Measurements from ENCODE around the gene IGFBPL1. TPM values are rescaled to one million over a fixed set of nuclear protein-coding genes. Genes with fewer than 3 reads are reported as not detected.

The IGFBPL1 gene
- total RNA-seq, 1 donor = 0.36 TPM

DNA sequence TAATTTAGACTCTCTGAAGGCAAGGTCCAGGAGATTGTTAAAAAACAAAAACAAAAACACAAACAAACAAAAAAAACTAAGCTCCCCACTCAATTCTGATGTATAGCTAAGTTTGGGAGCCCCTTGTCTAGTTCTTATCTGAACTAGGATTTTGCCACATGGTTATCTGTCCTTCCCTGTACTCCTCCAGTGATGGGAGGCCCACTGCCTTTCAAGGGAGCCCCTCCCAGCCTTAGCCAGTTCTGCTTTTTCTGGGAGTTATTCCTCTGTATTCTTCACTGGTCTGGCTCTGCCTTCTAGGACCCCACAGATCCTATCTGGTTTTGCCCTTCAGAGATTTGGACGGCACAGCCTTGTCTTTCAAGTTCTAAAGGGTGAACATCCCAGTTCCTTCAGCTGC lies 33.8 kb downstream of the IGFBPL1 start:
- Histone ChIP-seq H3K27me3 (ENCODE audit: insufficient read depth, low read length) (no peaks in the 10 kb centered on the region), H3K4me3 (ENCODE audit: insufficient read depth, low read length) (no peak overlapping the region), H3K79me2 (ENCODE audit: insufficient read depth, low read length) (peaks cover 24% of the 10 kb centered on the region), H3K4me1 (ENCODE audit: insufficient read depth, low read length) (peaks cover 23% of the 10 kb centered on the region), H3K9me3 (ENCODE audit: low read depth, low read length) (no peaks in the 10 kb centered on the region), H3K4me2 (ENCODE audit: insufficient read depth, low read length) (no peak overlapping the region), H3K27ac (ENCODE audit: low read depth, low read length) (no peak overlapping the region), H3K36me3 (ENCODE audit: insufficient read depth, low read length) (peaks cover 6% of the 10 kb centered on the region), H4K20me1 (ENCODE audit: insufficient read depth, low read length) (peaks cover 6% of the 10 kb centered on the region), H2AFZ (ENCODE audit: low read length) (no peak overlapping the region)
- DNase-seq (ENCODE audit: insufficient read length, low spot score, missing footprints) = no peak
- TF ChIP-seq, protein P1, sequence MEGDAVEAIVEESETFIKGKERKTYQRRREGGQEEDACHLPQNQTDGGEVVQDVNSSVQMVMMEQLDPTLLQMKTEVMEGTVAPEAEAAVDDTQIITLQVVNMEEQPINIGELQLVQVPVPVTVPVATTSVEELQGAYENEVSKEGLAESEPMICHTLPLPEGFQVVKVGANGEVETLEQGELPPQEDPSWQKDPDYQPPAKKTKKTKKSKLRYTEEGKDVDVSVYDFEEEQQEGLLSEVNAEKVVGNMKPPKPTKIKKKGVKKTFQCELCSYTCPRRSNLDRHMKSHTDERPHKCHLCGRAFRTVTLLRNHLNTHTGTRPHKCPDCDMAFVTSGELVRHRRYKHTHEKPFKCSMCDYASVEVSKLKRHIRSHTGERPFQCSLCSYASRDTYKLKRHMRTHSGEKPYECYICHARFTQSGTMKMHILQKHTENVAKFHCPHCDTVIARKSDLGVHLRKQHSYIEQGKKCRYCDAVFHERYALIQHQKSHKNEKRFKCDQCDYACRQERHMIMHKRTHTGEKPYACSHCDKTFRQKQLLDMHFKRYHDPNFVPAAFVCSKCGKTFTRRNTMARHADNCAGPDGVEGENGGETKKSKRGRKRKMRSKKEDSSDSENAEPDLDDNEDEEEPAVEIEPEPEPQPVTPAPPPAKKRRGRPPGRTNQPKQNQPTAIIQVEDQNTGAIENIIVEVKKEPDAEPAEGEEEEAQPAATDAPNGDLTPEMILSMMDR (IDR thresholded peaks at IDR 0.05; ENCODE audit: extremely low read depth, low read depth, low read length) = no peak

DNA sequence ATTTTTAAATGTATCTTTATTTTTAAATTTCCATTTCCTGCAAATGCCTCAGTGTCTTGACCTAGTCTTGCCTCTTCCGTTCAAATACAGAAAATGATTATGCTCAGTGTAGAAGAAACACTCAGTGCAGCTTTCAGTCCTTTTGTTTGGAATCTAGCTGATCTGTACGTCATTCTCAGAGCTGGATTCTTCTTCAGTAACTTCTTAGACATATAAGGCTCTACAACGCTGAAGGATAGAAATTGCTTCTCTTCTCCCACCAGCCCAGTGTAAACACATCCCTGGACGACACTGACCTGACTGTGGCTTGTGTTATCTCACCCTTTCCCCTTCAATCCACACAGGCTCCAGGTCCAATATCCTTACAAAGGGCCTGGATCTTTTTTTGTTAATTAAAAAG lies 34.9 kb downstream of the IGFBPL1 start:
- Histone ChIP-seq H3K27ac (ENCODE audit: low read depth, low read length) (peak overlapping the region; percentile 45), H3K9me3 (ENCODE audit: low read depth, low read length) (no peaks in the 10 kb centered on the region), H3K36me3 (ENCODE audit: insufficient read depth, low read length) (no peaks in the 10 kb centered on the region), H3K79me2 (ENCODE audit: insufficient read depth, low read length) (peaks cover 16% of the 10 kb centered on the region), H3K27me3 (ENCODE audit: insufficient read depth, low read length) (no peaks in the 10 kb centered on the region), H3K4me1 (ENCODE audit: insufficient read depth, low read length) (peaks cover 23% of the 10 kb centered on the region), H3K4me2 (ENCODE audit: insufficient read depth, low read length) (no peak overlapping the region), H4K20me1 (ENCODE audit: insufficient read depth, low read length) (no peaks in the 10 kb centered on the region), H2AFZ (ENCODE audit: low read length) (peak overlapping the region; percentile 25), H3K4me3 (ENCODE audit: insufficient read depth, low read length) (no peak overlapping the region)
- DNase-seq (ENCODE audit: insufficient read length, low spot score, missing footprints) = no peak
- TF ChIP-seq, protein P1 (IDR thresholded peaks at IDR 0.05; ENCODE audit: extremely low read depth, low read depth, low read length) = no peak

DNA sequence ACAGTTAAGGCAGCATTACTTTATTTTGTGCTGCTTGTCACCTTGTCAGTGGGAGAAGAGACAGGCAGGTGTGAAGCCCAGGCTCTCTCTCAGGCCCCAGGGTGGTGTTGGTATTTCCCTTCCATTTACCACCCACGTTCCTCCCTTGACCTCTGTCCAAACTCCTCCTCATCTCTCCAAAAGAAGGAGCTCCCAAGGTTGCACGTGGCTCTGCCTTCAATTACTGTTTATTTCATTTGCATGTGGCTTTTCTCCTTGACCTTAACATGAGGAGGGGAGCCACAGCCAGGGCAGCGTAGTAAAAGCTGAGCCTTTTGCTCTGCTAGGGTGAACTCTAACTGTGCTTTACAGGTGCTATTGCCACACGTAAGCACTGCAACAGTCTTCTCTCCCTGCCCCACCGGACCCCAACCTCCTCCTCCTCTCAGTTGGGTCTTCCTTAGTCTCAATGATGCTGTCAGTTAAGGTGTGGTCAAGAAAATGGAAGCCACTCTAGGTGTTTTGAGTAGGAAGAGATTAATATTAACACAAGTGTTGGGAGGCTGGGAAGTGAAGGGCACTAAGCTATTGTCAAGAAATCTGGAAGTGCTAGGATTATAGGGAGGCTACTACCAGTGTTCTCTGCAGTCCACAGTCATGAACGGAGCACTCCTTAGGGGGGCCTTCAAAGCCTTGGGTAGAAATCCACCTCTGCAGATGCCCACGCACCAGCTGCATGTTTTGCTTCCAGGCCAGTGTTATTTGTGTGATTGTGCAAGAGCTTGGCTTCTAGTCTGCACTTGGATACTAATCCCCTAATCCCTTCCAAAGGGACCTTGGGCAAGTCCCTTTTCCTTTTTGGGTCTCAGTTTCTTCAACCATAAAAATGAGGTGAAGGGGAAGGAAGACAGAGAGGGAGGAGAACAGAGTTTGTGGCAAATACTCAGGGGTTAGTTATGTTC lies 35.7 kb downstream of the IGFBPL1 start:
- no peaks in the 10 kb centered on the region for H3K9me3 ChIP-seq (ENCODE audit: low read depth, low read length)
- H3K4me1 ChIP-seq (ENCODE audit: insufficient read depth, low read length) = peaks cover 27% of the 10 kb centered on the region
- peak overlapping the region; percentile 38 for H2AFZ ChIP-seq (ENCODE audit: low read length)
- peaks cover 9% of the 10 kb centered on the region for H3K79me2 ChIP-seq (ENCODE audit: insufficient read depth, low read length)
- no peak for DNase-seq (ENCODE audit: insufficient read length, low spot score, missing footprints)
- H4K20me1 ChIP-seq (ENCODE audit: insufficient read depth, low read length) = no peaks in the 10 kb centered on the region
- H3K27me3 ChIP-seq (ENCODE audit: insufficient read depth, low read length) = no peaks in the 10 kb centered on the region
- H3K4me2 ChIP-seq (ENCODE audit: insufficient read depth, low read length) = peak overlapping the region; percentile 6
- H3K4me3 ChIP-seq (ENCODE audit: insufficient read depth, low read length) = no peak overlapping the region
- TF ChIP-seq, protein P1 (IDR thresholded peaks at IDR 0.05; ENCODE audit: extremely low read depth, low read depth, low read length) = no peak
- peak overlapping the region; percentile 45 for H3K27ac ChIP-seq (ENCODE audit: low read depth, low read length)
- no peaks in the 10 kb centered on the region for H3K36me3 ChIP-seq (ENCODE audit: insufficient read depth, low read length)

DNA sequence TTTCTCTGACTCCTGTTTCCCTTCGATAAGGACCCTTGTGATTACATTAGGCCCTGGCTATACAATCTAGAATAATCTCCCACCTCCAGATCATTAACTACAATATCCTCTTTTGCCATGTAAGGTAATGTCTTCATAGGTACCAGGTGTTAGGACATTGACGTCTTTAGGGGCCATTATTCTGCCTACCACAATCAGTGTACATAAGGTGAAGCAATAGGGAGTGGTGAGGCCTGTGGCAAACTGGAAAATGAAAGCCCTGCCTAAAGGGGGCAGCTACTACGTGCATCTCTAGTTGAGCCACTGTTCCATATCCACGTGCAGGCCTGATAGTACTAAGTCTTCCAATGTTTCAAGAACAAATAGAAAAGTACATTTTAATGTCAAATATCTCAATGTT lies 36.5 kb downstream of the IGFBPL1 start:
- TF ChIP-seq, protein P1 (IDR thresholded peaks at IDR 0.05; ENCODE audit: extremely low read depth, low read depth, low read length) = no peak
- H4K20me1 ChIP-seq (ENCODE audit: insufficient read depth, low read length) = no peaks in the 10 kb centered on the region
- H3K4me1 ChIP-seq (ENCODE audit: insufficient read depth, low read length) = peaks cover 27% of the 10 kb centered on the region
- no peaks in the 10 kb centered on the region for H3K27me3 ChIP-seq (ENCODE audit: insufficient read depth, low read length)
- H3K79me2 ChIP-seq (ENCODE audit: insufficient read depth, low read length) = peaks cover 1% of the 10 kb centered on the region
- H3K4me2 ChIP-seq (ENCODE audit: insufficient read depth, low read length) = no peak overlapping the region
- H3K9me3 ChIP-seq (ENCODE audit: low read depth, low read length) = no peaks in the 10 kb centered on the region
- DNase-seq (ENCODE audit: insufficient read length, low spot score, missing footprints) = no peak
- no peak overlapping the region for H2AFZ ChIP-seq (ENCODE audit: low read length)
- H3K36me3 ChIP-seq (ENCODE audit: insufficient read depth, low read length) = no peaks in the 10 kb centered on the region
- no peak overlapping the region for H3K4me3 ChIP-seq (ENCODE audit: insufficient read depth, low read length)
- no peak overlapping the region for H3K27ac ChIP-seq (ENCODE audit: low read depth, low read length)

Measured in osteoblast (primary cell).